ENCODE measurements around the gene SNED1.

SNED1 gene

GRCh38 chr2:241129086-241129871, 130.9 kb downstream of the SNED1 start:
- DNase-seq (ENCODE audit: low read depth in 2 of 2), result no peak

GRCh38 chr2:241130316-241130715, 131.9 kb downstream of the SNED1 start:
- DNase-seq (ENCODE audit: low read depth in 2 of 2), result no peak

- no peak for DNase-seq (ENCODE audit: low read depth in 2 of 2)
These were observed 133.1 kb downstream of the SNED1 start for GRCh38 chr2:241131531-241131930.

GRCh38 chr2:241132538-241133435, 134.4 kb downstream of the SNED1 start:
- no peak for DNase-seq (ENCODE audit: low read depth in 2 of 2)

- no peak for DNase-seq (ENCODE audit: low read depth in 2 of 2)
These were observed 135.0 kb downstream of the SNED1 start for GRCh38 chr2:241133436-241133820.

- no peak for DNase-seq (ENCODE audit: low read depth in 2 of 2)
These were observed 136.3 kb downstream of the SNED1 start for GRCh38 chr2:241134711-241135110.

- no peak for DNase-seq (ENCODE audit: low read depth in 2 of 2)
These were observed 137.3 kb downstream of the SNED1 start for GRCh38 chr2:241135737-241136136.

GRCh38 chr2:241136191-241136590, 137.8 kb downstream of the SNED1 start:
- no peak for DNase-seq (ENCODE audit: low read depth in 2 of 2)

GRCh38 chr2:241136661-241137260, 138.3 kb downstream of the SNED1 start:
- no peak for DNase-seq (ENCODE audit: low read depth in 2 of 2)

GRCh38 chr2:241137276-241138190, 139.1 kb downstream of the SNED1 start:
- no peak for DNase-seq (ENCODE audit: low read depth in 2 of 2)

- DNase-seq (ENCODE audit: low read depth in 2 of 2), result no peak
These were observed 140.1 kb downstream of the SNED1 start for GRCh38 chr2:241138471-241138870.

- DNase-seq (ENCODE audit: low read depth in 2 of 2), result no peak
These were observed 141.4 kb downstream of the SNED1 start for GRCh38 chr2:241139531-241140444.

- no peak for DNase-seq (ENCODE audit: low read depth in 2 of 2)
These were observed 142.0 kb downstream of the SNED1 start for GRCh38 chr2:241140445-241140840.

- DNase-seq (ENCODE audit: low read depth in 2 of 2), result no peak
These were observed 142.9 kb downstream of the SNED1 start for GRCh38 chr2:241141214-241141770.

GRCh38 chr2:241142063-241142462, 143.6 kb downstream of the SNED1 start:
- DNase-seq (ENCODE audit: low read depth in 2 of 2), result no peak

GRCh38 chr2:241142593-241142992, 144.2 kb downstream of the SNED1 start:
- no peak for DNase-seq (ENCODE audit: low read depth in 2 of 2)
